ENCODE measurements around the gene PLEKHG1. TPM values are rescaled to one million over a fixed set of nuclear protein-coding genes. Genes with fewer than 3 reads are reported as not detected.

The PLEKHG1 gene
- total RNA-seq, 1 experiment from 2014 or later: 1.7 TPM

GRCh38 chr6:150586850-150587359 is 12.8 kb upstream of the PLEKHG1 start:
- in situ Hi-C loops (cut with HindIII; ENCODE audit: low pct_unique_long_range_greater_than_20kb, low sequenced_read_pairs): no loop called here
- DNase-seq (ENCODE audit: low read depth): no peak

GRCh38 chr6:150587637-150588036 is 12.0 kb upstream of the PLEKHG1 start:
- in situ Hi-C loops (cut with HindIII; ENCODE audit: low pct_unique_long_range_greater_than_20kb, low sequenced_read_pairs): no loop called here
- no peak for DNase-seq (ENCODE audit: low read depth)

GRCh38 chr6:150588888-150589499 is 10.7 kb upstream of the PLEKHG1 start:
- DNase-seq (ENCODE audit: low read depth): no peak
- in situ Hi-C loops (cut with HindIII; ENCODE audit: low pct_unique_long_range_greater_than_20kb, low sequenced_read_pairs): no loop called here

- in situ Hi-C loops (cut with HindIII; ENCODE audit: low pct_unique_long_range_greater_than_20kb, low sequenced_read_pairs): no loop called here
- DNase-seq (ENCODE audit: low read depth): no peak
Measured at GRCh38 chr6:150589852-150590251, 9.8 kb upstream of the PLEKHG1 start.

- DNase-seq (ENCODE audit: low read depth): no peak
- in situ Hi-C loops (cut with HindIII; ENCODE audit: low pct_unique_long_range_greater_than_20kb, low sequenced_read_pairs): no loop called here
Measured at GRCh38 chr6:150590446-150590845, 9.2 kb upstream of the PLEKHG1 start.

- in situ Hi-C loops (cut with HindIII; ENCODE audit: low pct_unique_long_range_greater_than_20kb, low sequenced_read_pairs): no loop called here
- no peak for DNase-seq (ENCODE audit: low read depth)
Measured at GRCh38 chr6:150592377-150592995, 7.2 kb upstream of the PLEKHG1 start.

- no peak for DNase-seq (ENCODE audit: low read depth)
- in situ Hi-C loops (cut with HindIII; ENCODE audit: low pct_unique_long_range_greater_than_20kb, low sequenced_read_pairs): no loop called here
Measured at GRCh38 chr6:150593119-150593518, 6.6 kb upstream of the PLEKHG1 start.

- in situ Hi-C loops (cut with HindIII; ENCODE audit: low pct_unique_long_range_greater_than_20kb, low sequenced_read_pairs): no loop called here
- no peak for DNase-seq (ENCODE audit: low read depth)
Measured at GRCh38 chr6:150596439-150596838, 3.2 kb upstream of the PLEKHG1 start.

GRCh38 chr6:150598401-150598800 is 1.3 kb upstream of the PLEKHG1 start:
- in situ Hi-C loops (cut with HindIII; ENCODE audit: low pct_unique_long_range_greater_than_20kb, low sequenced_read_pairs): no loop called here
- no peak for DNase-seq (ENCODE audit: low read depth)

- in situ Hi-C loops (cut with HindIII; ENCODE audit: low pct_unique_long_range_greater_than_20kb, low sequenced_read_pairs): no loop called here
- no peak for DNase-seq (ENCODE audit: low read depth)
Measured at GRCh38 chr6:150598858-150599198, 857 bp upstream of the PLEKHG1 start.

- DNase-seq (ENCODE audit: low read depth): no peak
- in situ Hi-C loops (cut with HindIII; ENCODE audit: low pct_unique_long_range_greater_than_20kb, low sequenced_read_pairs): no loop called here
Measured at GRCh38 chr6:150600010-150600300, 270 bp downstream of the PLEKHG1 start.

GRCh38 chr6:150600301-150601017 is 774 bp downstream of the PLEKHG1 start:
- in situ Hi-C loops (cut with HindIII; ENCODE audit: low pct_unique_long_range_greater_than_20kb, low sequenced_read_pairs): no loop called here
- DNase-seq (ENCODE audit: low read depth): peak; percentile 65

GRCh38 chr6:150601439-150601838 is 1.8 kb downstream of the PLEKHG1 start:
- no peak for DNase-seq (ENCODE audit: low read depth)
- in situ Hi-C loops (cut with HindIII; ENCODE audit: low pct_unique_long_range_greater_than_20kb, low sequenced_read_pairs): no loop called here

GRCh38 chr6:150603176-150603575 is 3.5 kb downstream of the PLEKHG1 start:
- in situ Hi-C loops (cut with HindIII; ENCODE audit: low pct_unique_long_range_greater_than_20kb, low sequenced_read_pairs): no loop called here

GRCh38 chr6:150604467-150604866 is 4.8 kb downstream of the PLEKHG1 start:
- DNase-seq (ENCODE audit: low read depth): no peak
- in situ Hi-C loops (cut with HindIII; ENCODE audit: low pct_unique_long_range_greater_than_20kb, low sequenced_read_pairs): no loop called here

More at GRCh38 chr6:150603176-150603575, 3.5 kb downstream of the PLEKHG1 start:
- DNase-seq (ENCODE audit: low read depth): no peak

GRCh38 chr6:150605333-150605732 is 5.6 kb downstream of the PLEKHG1 start:
- in situ Hi-C loops (cut with HindIII; ENCODE audit: low pct_unique_long_range_greater_than_20kb, low sequenced_read_pairs): no loop called here
- no peak for DNase-seq (ENCODE audit: low read depth)

GRCh38 chr6:150606168-150606591 is 6.5 kb downstream of the PLEKHG1 start:
- in situ Hi-C loops (cut with HindIII; ENCODE audit: low pct_unique_long_range_greater_than_20kb, low sequenced_read_pairs): no loop called here
- DNase-seq (ENCODE audit: low read depth): no peak

- in situ Hi-C loops (cut with HindIII; ENCODE audit: low pct_unique_long_range_greater_than_20kb, low sequenced_read_pairs): no loop called here
Measured at GRCh38 chr6:150606647-150607328, 7.1 kb downstream of the PLEKHG1 start.

GRCh38 chr6:150607329-150607650 is 7.6 kb downstream of the PLEKHG1 start:
- in situ Hi-C loops (cut with HindIII; ENCODE audit: low pct_unique_long_range_greater_than_20kb, low sequenced_read_pairs): no loop called here
- no peak for DNase-seq (ENCODE audit: low read depth)

More at GRCh38 chr6:150606647-150607328, 7.1 kb downstream of the PLEKHG1 start:
- no peak for DNase-seq (ENCODE audit: low read depth)

Measured in Caki2 (cell line).